HG03565 (cell line): ENCODE data around the gene DMBT1.

Source experiments
- ATAC-seq: cut with Tn5 transposase; IDR thresholded peaks from one replicate; pipeline ENCODE4 v1.9.1; 2021; ENCODE audit warnings: mild to moderate bottlenecking, moderate library complexity; ENCODE audit not compliant: unreplicated experiment

Gene DMBT1

DNA sequence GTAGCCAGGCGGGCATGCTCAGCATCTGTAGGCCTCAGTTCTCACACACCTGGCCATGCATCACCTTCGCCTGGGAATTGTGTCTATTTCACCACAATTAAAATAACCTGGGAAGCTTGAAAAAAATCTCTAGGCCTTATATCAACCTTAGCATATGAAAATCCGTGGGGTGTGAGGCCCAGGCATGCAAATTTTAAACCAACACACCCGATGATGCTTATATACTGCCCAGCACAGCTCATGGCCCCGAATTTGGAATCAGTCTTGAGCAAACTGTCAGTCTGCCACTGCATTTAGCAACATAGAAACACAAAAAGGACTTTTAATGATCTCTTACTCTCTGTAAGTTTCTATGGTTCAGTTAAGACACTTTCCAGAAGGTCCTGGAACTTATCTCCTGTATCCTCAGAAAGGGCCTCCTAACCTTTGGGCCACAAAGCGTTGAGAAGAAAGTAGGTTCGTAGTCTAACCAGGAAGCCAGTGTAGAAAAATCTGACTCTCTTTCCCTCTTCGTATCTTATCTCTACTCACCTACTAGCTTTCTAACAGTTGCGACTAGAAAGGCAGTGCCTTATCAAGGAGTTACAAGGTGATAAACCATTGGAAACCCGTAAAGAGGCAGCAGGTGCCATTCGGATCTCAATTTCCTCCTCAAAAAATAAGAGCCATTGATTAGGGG is 12.0 kb upstream of the DMBT1 start:
- no peak for ATAC-seq

DNA sequence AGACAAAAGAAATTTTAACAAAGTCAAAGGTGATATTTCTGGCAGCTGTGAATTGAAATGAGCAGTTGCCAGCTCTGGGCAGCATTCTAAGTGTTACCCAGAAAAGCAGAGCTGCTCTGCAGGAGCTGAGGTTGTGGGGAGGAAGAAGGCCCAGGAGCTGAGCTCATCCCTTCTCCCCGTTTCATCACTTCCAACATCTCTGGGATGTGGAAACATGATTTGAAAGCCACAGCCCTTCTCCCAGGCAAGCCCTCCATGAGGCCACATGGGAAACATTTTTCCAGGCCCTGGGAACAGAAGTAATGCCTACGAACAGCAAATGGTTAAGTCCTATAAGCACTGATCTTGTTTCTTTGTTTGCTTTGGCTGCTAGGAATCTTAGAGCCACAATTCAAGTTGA is 10.9 kb upstream of the DMBT1 start:
- ATAC-seq: no peak

DNA sequence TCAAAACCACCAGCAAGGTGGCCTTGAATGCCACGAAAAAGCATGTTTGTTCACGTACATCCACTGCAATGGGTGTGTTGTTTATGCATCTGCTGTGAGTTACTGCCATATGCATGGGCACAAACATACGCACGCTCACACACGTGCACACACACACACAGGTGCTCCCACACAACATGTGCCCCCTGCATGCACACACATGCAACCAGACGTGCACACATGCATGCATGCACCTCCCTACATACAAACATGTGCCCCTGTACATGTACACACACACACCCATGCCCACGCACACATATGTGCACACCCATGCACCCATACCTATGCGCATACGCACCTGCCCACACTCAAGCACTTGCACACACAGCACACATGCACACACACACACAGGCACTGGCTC is 10.1 kb upstream of the DMBT1 start:
- ATAC-seq: no peak

DNA sequence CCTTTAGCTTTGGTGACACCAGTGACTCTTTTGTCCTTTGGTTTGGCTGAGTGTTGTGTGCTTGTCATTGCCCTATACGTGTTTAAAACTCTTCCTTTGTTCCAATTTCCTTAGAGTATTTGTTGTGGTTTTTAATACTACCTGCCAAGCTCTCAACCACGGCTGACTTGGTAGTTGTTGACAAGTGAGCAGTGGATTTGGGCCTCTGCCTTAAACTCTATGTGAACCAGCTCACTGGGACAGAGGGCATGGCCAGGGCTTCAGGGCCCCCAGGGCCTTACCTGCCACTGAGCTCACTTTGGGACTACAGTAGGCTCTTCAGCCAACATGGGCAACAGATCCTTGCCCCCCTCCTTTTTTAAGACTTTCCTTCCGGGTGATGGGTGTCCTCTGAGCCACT is 9.6 kb upstream of the DMBT1 start:
- ATAC-seq: no peak

DNA sequence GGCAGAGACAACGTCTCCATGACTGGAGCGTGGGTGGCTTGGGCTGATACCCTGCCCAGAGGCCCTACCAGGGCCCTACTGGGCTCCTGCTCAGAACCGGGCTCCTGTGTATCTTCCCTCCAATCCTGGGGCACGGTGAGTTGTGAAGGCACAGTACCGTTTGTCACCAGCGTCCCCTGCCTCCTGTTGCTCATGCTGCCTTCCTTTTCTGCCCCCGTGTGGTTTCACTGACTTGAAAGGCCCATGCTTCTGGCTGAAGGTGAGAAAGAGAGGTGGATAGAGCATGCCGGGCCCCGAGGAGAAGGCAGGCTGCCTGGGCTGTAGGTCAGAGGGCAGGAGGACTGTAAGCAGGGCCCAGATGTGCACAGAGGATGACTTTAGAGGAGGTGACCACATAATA is 9.1 kb upstream of the DMBT1 start:
- ATAC-seq: no peak

DNA sequence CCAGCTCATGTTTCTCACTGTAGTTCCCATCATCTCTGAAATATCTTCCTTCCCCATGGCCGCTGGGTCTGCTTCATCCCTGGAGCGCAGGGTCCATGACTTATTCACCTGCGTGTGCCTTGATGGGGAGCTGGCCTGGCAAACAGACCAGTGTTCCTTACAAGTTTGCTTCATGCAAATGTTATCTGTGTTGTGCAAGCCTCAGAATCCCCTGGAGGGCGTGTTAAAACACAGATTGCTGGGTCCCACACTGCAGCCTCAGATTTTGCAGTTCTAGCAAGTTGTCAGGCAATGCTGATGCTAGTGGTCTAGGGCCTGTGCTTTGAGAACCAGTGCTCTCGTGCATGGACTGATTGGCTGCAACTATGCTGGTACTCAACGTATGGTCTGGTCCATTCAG is 7.2 kb upstream of the DMBT1 start:
- no peak for ATAC-seq

DNA sequence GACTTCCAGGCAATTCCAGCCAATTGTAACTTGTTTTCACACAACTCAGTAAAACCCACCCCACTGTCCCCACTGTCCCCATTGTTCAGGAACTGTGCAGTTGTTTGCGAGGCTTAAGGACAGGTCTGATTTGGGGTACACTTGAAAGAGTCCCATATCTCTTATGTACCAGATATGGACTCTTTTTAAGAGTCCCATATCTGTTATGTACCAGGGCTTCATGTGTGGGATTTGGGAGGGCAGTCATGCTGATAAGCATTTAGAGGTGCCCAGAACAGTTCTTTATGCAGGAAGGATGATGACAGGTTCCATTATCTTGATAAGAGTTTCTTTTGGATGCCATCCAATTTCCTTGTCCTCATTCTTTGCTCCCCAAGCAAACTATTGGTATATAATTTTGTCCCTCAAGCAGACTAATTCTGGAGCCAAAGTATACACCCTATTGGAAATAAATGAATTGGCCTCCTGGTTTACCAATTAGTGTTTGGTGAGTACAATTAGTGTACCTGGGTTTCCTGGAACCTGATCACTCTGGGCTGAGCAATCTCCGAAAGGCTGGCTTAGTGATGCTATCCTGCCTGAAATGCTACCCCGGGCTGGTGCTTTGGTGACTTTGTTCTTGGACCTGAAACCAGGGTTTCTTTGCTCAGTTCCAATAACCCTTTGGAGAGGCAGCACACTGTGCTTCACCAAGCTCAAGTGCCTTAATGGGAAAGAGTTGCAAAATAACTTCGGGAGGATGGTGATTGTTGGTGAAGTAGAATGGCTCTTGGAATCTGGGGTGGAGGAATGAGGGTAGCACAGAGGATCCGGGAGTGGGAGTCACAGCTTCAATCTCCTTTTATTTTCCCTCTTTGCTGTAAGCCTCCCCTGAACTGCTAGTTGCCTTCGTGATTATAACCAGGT is 6.2 kb upstream of the DMBT1 start:
- no peak for ATAC-seq

DNA sequence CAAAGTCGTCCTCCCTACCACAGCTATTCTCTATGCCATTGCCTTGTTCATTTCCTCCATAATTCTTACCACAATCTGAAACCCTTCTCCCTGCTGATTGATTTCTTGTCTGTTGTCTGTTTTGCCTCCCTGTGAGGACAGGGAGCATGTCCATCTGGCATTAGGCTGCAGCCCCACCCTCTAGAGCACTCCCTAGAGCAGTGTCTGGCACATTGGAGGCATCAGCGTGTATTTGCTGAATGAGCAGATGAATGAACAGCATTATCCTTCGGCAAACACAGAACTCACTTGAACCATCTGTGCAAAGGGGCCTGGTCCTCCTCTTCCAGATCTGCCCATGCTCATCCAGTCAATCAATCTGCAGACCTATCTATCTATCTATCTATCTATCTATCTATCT is 5.1 kb upstream of the DMBT1 start:
- ATAC-seq: no peak

DNA sequence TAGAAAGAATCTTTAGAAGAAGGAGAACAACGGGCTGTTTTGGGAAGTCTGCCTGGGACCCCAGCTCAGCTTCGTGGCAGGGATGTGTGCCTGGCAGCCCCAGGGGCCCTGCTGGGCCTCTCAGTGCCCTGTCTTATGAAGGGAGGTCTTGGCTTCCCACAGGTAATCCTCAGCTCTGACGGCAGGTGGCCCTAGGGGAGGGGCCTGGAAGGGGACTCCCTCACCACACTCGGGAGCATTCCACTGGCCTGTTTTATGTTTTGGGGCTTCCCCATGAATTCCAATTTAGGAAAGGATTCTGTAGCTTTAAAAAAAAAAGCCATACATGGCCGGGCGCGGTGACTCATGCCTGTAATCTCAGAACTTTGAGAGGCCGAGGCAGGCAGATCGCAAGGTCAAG is 3.0 kb upstream of the DMBT1 start:
- no peak for ATAC-seq

DNA sequence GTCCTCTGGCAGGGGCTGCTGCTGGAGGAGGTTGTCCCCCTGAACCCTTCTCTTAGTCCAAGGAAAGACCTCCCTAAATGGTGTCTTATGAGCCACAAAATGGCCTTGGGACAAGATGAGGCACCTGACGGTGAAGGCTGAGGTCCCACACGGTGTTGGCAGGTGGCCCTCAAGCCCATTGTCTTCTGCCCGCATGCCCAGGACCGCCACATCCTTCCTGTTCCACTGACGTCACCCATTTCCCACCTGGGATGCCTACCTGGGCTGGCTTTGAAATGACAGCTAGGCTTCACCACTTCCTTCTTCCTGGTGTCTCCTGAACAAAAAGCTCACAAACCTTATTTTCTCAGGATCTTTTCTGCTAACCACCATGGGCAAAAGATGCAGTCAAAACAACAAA is 2.1 kb upstream of the DMBT1 start:
- ATAC-seq: no peak

DNA sequence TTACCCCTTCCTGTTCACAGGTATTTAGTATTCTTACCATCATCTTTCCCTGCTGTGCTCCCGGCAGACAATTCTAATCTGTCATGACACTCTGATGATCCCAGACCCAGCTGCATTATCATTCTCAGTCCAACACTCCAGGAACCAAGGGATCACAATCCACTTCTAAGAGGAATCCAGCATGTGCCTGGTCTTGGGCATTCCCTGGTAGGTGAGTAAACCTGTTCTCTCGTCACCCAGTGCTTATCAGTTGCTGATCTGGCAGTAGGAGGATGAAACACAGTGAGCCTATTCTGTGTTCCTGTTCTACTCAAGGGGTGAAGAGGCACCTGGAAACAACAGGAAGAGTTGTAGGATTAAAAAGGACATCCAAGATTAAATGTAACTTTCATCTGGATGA is 1.3 kb upstream of the DMBT1 start:
- ATAC-seq: no peak

DNA sequence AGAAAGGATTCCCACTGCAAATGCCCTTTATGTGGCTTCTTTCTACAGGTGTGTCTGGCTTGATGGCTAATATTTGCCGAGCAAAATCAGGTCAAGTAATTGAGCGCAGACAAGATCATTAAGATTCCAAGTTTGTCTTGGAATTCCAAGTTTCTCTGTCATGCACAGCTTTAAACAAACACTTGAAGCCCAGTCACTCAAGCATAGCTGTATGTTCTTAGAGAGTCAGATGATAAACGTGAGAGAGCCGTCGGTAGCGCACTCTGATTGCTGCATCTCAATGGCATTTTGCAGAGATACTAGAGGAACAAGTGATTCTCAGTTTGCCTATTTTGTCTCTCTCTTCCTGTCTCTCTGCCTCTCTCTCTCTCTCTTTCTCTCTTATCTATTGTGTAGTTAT is 658 bp downstream of the DMBT1 start:
- ATAC-seq: no peak

DNA sequence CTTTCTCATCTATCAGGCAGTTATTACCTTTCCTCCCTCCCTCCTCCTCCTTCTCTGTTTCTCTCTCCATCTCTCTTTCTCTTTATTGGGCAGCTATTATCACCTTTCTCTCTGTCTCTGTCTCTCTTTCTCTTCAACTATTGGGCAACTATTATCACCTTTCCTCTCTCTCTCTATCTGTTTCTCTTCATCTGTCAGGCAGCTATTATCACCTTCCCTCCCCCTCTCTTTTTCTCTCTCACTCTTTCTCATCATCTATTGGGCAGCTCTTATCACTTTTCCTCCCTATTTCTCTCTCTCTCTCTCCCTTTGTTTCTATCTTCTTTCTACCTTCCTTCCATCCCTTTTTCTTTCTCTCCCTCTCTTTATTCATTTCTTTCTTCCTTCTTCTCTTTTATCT is 1.2 kb downstream of the DMBT1 start:
- no peak for ATAC-seq

DNA sequence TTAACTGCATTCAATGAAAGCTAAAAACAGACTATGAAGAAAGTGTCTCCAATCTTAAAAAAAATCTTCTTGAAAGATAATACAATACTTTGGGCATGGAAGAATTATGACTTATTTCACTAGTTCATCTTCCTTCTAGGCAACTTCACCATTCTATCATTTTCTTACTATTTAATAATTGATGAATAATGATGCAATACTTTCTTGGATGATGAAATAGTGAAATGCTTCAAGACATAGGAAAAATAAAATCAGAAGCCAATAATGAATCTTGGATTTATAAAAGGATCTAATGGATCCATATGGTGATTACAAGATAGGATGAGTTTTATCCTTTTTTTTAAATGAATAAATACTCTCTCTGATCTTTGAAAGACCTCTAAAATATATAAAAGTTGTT is 4.4 kb downstream of the DMBT1 start:
- no peak for ATAC-seq

DNA sequence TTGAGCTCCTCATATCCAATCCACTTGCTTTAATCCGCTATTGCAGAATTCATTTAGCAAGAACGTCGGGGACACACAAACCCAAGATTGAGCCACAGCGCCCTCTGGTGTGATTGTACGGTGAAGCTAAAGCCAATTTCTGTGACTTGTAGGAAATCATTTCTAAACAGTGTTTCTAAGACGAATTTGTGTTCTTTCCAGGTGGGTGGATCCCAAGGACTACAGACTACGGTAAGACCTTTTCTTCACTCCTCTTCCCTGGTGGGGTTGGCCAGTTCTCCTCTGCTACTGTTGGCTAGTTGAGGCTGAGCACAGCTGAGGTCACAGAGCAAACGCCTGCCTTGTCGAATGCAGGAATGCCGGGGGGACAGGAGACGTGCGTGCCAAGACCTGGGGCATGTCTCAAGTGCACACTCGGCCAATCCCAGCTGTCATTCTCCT is 5.2 kb downstream of the DMBT1 start:
- no peak for ATAC-seq

DNA sequence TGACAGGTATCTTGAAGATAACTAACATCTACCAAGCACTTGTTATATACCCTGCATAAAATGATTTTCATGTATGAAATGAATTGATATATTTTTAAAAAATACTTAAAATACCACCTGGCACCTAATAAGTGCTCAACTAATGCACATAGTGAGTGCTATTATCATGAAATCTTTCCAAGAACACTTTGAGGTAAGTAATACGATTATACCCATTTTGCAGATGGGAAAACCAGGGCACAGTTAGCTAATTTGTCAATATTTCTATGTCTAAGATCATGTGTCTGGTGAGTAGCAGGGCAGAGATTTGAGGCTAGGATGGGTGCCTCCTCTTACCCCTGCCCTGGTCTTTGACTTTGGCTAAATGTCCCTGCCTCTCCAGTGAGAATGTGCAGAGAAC is 6.1 kb downstream of the DMBT1 start:
- ATAC-seq: no peak

DNA sequence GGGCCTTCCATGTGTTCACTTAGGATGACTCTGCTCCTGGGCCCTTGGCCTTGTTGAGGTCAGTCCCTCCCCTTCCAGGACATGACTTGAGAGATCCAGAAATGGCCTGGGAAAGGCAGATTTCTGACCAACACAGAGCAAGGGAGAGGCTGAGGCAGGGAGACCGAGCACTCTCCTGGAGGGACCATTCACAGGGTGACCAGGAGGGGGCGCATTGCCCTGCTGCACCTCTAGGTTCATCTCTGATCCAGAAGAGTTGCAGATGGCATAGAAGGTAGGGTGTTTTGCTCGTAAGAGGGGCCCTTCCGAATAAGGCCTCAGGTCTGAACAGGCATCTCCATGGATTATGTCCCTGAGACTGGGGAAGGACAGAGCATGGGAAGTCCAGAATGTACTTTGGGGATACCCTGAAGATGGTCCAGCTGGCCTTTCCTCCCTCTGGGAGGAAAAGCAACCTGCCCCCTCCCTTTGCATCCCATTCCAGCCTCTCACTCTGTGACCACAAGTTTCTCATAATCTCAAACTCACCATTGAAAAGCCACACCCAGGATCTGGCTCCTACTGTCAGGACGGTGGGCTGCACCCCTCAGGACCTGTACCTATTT is 6.6 kb downstream of the DMBT1 start:
- no peak for ATAC-seq

DNA sequence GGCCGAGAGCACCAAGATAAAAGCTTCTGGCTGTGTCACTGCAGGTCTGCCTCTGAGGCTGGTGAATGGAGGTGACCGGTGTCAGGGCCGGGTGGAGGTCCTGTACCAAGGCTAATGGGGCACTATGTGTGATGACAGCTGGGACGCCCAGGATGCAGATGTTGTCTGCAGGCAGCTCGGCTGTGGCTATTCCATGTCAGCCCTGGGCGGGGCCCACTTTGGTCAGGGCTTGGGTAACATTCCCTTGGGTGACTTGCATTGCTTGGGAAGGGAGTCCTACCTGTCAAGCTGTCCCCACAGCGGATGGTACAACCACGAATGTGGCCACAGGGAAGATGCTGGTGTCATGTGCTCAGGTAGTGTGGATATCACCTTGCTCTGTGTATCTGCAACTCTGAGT is 8.0 kb downstream of the DMBT1 start:
- no peak for ATAC-seq

DNA sequence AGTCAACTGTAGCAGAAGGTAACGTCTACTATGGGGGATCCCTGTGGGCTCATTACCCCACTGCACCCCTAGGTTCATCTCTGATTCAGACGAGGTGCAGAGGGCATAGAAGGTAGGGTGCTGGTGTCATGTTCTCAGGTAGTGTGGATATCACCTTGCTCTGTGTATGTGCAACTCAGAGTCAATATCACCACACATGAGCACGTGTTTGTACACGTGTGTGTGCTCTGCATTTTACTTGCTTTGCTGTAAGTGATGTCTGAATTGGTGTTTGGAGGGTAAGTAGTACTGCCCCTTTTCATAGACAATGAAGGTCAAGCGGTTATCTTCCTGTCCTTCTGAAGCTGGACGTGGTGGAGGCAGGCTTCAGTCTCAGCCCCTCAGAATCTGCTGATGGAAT is 10.4 kb downstream of the DMBT1 start:
- no peak for ATAC-seq

DNA sequence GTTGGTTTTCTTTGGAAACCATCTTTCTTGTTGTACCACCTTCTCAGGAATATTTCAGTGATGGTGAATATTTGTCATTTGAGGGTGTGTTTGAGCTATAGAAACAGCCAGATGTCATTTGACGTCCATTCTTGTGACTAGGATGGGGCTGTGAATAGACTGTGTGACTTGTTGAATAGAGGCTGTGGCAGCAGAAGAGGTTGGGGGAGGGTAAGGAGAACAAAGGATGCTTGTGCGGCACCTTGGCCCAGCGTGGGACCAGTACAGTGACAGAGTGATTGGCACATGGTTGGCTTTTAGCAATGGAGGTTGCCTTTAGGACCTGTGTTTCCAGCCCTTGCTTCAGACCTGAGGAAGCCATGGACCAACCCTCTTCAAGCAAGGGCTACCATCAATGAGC is 11.3 kb downstream of the DMBT1 start:
- ATAC-seq: no peak

DNA sequence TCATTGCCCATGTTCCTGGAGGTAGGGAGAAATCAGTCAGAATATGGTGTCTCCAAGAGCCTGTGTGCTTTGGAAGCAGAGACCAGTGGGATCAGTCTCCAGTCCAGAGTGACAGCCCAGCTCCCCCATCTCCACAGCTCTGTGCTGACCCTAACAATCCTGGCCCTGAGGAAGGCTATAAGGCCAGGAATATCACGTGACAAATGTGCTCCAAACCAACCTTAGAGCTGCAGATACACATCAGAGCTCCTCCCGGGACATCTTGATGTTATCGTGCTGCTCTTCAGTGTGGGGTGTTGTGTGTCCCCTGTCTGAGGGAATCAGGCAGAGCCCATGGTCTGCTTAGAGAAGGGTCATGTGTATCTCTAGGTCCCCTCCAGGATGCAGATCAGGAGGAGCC is 15.2 kb downstream of the DMBT1 start:
- no peak for ATAC-seq

DNA sequence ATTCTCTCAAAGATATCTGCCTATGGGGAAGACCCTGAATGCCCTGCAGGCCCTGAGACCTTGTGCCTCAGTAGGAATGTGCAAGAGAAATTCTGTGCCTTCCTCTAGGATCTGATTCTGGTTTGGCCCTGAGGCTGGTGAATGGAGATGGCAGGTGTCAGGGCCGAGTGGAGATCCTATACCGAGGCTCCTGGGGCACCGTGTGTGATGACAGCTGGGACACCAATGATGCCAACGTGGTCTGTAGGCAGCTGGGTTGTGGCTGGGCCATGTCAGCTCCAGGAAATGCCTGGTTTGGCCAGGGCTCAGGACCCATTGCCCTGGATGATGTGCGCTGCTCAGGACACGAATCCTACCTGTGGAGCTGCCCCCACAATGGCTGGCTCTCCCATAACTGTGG is 15.7 kb downstream of the DMBT1 start:
- no peak for ATAC-seq
